Suppressor macrophage treated with lipopolysaccharide for 1 hour (primary cell): ENCODE results near the gene NAIF1.
"Not testable (repeated sequence)": the region's sequence is repeated elsewhere in the genome, so short reads cannot be mapped to it uniquely, and the experiment has no call there.

ENCODE experiments used
- DNase-seq, 3 donors: peaks; one replicate each; pipeline ENCODE4 v3.0.0-alpha.2; 2020 to 2022

Gene NAIF1

DNA sequence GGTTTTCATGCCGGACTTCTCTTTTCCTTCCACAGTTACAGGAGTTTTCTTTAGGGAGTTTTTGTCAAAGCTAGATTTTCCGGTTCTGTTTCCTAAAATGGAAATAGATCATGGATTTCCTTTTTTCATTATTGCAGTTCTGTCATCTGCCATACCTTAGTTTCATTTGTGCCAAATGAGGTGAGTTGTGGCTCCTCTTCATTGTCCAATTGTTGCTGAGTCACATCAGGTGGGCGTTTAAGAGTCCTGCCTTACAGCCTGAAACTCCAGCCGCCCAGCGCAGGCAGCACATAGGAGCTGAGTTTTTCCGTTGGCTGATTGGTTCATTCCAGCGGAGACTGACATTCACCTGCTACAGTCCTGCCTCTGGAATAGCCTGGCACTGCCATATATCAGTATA is 15.0 kb upstream of the NAIF1 start:
- peak; percentile 52 to 56 (median 55) for DNase-seq

DNA sequence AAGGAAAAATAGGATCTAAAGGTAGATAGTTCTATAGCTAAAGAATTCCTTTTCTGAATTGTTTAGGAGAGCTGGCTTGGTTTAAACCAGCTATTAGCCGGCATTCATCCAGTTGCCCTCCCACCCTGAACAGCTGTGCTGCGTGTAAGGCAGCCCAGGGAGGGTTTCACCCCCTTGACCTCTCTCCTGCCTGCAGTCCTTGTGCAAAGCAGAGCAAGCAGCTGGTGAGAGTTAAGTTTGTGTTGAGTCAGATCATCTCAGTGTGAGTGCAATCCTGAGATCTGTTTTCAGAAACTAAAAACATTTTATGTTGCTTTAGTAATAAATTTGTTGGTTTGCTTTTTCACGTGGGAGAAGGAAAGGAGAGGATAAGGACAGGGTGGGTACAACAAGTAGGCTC is 13.9 kb upstream of the NAIF1 start:
- no peak for DNase-seq

DNA sequence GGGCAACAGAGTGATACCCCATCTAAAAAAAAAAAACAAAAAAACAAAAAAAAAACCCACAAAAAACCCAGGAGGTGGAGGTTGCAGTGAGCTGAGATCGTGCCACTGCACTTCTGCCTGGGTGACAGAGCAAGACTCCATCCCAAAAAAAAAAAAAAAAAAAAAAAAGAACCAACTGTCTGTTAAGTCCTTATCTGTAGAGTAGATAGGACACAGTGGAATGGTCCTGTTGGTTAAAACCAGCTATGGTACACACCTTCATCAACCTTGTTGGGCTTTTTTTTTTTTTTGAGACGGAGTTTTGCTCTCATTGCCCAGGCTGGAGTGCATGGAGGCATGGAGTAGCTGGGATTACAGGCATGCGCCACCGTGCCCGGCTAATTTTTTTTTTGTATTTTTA is 13.1 kb upstream of the NAIF1 start:
- DNase-seq = no peak

DNA sequence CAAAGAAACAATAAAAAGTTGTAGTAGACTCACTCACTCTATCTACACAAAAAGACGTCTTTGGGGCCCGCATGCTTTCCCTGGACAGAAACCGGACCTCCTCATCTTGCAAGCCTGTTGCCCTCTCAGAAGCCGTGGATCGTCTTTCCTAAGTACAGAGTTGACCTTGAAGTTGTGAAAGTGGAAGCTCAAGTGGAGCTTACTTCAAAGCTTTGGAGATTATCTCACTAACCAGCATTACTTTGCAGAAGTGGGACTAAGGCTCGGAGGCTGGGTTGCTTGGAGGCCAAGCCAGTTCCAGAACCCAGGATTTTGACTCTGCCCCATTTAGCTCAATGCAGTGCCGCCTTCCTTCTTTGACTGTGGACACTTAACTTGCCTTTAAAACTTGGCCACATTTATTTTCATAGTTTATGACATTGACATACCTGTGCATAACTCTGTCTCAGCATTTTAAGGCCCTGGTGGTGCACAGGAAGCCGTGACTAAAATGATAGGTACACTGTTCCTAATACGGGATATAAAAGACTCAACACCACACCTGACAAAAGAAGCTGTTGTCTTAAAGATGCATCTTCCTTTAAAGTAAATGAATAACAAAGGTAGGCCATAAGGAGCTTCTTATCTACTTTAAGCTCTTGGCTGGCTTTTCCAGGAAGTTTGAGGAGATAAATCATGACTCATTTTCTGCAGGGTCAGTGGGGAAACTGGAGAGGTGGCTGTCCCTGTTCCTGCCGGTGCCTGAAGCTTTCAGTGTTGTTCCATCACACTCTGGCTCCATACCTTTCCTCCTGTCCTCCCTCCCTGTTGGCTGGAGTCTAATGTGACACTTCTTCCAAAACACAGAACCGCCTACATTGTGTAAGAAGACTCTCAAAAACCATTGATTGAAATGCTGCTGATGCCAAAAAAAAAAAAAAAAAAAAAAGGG is 11.6 kb upstream of the NAIF1 start:
- peak; percentile 67 to 77 (median 69) for DNase-seq

DNA sequence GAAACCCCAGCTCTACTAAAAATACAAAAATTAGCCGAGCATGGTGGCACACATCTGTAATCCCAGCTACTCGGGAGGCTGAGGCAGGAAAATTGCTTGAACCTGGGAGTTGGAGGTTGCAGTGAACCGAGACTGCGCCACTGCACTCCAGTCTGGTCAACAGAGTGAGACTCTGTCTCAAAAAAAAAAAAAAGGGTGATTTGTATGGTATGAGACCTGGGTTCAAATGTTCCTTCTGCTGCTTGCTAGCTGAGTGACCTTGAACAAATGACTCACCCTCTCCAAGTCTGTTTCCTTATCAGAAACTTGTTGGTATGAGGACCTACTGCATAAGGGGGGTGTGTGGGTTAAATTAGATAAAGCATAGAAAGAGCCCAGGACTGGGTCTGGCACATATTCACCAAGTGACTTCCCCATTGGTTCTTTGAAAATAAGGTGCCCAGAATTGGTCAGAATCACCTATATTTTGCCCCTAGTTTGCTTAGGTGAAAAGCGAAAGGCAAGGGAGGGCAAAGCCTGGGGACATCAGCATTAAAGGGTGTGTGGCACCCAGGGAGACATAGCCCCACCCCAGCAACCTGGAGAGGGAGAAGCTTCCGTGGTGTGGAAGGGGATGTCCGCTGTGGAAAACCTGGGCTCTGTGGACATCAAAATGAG is 10.9 kb upstream of the NAIF1 start:
- DNase-seq = no peak

DNA sequence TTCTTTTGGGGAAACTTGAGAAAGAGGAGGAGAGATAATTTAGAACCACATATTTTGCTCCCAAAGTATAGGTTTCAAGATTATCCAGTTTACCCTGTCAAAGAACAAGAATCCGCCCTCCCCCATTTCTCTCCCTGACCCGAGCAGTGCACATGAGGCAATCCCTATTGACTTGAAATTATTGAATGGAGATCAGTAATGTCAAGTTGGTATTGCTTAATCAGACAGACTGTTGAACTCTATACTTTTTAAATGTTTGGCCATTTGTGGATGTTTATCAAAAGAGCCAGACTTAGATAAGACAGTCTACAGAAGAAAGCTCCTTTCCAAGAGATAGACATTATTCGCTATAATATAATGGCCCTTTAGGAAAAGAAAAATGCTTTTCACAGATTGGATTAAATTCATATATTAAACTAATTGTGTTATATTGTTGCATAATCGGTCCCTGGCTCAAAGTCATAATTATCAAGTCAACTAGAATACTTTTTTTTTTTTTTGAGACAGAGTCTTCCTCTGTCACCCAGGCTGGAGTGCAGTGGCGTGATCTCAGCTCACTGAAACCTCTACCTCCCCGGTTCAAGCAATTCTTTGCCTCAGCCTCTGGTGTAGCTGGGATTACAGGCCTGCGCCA is 6.2 kb upstream of the NAIF1 start:
- no peak for DNase-seq

DNA sequence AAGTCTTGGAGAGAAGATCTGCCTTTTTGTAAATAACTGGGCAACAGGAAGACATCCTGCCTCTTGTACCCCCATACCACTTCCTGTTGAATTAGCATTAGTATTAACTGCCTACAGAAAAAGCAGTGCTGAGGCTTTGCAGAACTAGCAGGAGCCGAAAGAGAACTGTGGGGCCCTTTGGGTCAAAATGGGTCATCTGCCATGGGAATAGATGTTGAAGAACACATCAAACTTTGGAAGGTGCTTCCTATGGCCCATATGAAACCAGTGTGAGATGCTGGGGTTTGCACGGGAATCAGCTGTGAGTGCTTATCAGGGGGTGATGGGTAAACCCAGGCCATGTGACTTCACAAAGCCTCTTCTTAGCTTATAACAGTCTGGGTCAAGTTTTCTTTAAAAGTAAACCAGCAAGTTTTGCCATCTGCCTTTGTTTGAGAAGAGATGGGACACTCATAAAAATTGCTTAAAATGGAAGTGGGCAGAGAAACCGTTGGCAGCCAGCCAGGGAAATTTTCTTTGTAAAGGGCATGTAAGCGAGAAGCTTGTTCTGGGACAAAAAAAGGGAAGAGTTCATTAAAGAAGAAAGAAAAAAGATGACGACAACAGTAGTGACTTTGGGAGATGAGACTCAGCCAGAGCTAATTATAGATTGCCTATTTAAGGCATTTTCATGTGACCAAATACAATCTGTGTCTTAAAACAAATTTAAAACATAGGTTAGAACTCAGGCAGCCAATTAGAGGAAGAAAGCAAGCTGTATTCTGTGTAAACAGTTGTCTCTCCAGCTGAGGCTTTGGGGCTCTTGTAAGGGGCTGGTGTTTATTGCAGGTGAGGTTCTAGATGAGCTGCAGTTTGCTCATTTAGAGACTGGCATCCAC is 5.3 kb upstream of the NAIF1 start:
- DNase-seq = peak; percentile 97 to 99 (median 99)

DNA sequence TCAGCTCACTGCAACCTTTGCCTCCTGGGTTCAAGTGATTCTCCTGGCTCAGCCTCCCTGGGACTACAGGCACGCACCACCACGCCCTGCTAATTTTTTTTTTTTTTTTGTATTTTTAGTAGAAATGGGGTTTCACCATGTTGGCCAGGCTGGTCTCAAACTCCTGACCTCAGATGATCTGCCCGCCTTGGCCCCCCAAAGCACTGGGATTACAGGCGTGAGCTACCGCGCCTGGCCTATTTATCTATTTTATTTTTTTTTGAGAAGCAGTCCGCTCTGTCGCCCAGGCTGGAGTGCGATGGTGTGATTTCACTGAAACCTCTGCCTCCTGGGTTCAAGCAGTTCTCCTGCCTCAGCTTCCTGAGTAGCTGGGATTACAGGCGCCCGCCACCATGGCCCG is 4.4 kb upstream of the NAIF1 start:
- not testable (repeated sequence) for DNase-seq

DNA sequence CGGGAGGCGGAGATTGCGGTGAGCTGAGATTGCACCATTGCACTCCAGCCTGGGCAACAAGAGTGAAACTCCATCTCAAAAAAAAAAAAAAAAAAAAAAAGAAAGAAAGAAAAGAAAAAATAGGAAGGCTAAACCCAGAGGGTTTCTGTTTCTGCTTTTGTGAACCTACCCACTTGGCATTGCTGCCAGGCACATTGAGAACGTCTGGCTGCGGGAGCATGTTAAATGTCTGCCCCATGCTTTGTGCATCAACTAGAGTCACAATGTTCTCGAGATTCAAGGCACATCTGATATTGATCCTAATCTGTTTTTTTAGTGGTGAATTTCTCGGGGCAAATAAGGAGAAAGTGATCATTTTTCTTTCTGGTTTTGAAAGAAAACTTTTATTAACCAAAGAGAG is 3.8 kb upstream of the NAIF1 start:
- no peak for DNase-seq

DNA sequence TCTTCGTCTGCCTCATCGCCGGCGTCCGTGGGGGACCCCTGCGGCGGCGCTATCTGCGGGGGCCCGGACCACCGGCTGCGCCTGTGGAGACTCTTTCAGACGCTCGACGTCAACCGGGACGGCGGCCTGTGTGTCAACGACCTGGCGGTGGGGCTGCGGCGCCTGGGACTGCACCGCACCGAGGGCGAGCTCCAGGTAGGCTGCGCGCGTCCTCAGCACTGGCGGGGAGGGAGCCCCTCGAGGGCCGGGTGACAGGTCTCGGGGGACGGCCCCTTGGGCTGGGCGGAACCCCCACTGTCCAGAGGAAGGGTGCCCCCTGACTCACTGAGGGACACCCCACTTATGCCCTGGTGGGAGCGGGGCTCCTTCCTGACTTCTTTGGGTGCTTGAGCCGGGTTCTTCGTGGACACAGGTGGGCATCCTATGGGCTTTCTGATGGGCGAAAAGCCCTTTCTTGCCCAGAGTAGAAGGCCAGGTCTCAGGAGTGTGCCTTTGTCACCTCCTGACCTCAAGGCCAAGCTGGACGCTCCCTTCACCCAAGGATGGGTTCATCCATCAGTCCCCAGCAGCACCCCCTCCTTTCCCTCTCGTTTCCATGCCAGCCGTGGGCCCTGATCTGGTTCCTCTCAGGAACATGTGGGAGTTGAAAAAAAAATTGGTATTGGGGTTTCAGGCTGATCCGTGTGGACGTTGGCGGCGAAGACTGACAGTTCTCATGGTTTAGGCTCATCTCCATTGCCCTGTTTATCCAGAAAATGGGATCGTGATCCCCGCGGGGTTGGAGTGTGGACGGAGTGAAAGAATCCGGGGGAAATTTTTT is 1.5 kb upstream of the NAIF1 start:
- DNase-seq = peak; percentile 73 to 81 (median 81)

DNA sequence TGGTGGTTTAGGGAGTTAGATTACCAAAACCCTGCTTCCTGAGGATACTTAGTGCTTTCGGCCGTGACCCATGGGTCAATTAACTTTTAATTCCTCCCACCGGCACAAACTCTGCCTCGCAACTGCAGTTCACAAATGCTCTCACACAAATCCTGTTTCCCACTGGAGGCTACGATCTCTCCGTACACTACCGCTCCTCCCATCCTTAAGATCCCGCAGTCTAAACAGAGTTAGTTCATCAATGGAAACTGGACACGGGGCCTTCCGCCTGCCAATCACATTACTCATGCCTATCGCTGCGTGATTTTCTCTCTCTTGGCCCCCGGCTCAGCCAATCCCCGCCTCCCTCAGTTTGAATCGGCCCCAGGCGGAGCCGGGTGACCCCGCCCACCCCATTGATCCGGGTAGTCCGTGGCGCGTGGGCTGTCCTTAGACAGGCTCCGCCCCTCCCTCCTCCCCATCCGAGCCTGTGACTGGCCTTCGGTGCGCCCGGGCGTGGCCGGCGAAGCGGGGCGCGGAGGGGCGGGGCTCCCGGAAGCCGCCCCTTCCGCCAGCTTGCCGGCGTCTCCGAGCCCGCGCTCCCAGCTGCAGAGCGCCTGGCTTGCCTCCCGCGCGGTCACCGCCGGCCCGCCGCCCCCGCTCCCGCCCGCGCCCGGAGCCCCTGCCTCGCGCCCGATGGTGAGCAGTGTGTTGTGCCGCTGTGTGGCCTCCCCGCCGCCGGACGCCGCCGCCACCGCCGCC is 695 bp upstream of the NAIF1 start, which contains the start of gene SLC25A25:
Gene SLC25A25, plus strand, starts transcription at position 588 of the 741 bp plus-strand sequence. Its CDS starts 88 bp downstream, at position 676.
- DNase-seq = peak; percentile 100

DNA sequence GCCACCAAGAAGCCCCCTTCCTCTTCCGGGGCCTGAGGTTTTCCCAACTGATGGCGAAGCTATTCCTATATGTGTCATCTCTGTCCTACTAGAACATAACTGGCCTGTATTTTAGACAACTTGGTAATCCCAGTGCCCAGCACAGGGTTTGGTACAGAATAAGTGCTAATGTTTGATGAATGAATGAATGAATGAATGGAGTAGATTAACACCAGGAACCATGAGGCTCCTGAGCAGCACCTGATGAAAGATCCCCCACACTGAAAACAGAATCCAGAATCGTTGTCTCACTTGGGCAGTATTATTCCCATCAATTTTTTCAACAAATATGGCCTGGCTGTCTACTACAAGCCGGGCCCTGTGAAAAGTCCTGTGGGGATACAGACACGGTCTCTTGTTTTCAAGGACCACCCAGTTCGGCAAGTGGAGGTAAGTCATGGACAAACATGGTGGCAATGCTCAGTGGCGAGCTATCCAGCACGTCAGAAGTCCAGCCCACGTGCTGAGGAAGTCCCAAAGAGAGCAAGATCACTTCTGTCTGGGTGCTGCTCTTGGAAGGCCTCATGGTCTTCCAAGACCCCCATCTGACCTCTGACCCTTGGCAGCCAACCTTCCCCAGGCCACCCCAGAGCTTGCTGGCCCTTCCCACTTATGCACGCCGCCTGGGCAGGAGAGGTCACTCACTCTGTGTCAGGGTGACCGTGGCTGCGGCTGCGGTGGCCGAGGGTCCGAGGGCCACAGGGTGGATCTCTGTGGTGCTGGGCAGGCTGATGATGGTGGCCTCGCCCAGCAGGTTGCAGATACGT is 1.0 kb downstream of the NAIF1 start:
- no peak for DNase-seq

DNA sequence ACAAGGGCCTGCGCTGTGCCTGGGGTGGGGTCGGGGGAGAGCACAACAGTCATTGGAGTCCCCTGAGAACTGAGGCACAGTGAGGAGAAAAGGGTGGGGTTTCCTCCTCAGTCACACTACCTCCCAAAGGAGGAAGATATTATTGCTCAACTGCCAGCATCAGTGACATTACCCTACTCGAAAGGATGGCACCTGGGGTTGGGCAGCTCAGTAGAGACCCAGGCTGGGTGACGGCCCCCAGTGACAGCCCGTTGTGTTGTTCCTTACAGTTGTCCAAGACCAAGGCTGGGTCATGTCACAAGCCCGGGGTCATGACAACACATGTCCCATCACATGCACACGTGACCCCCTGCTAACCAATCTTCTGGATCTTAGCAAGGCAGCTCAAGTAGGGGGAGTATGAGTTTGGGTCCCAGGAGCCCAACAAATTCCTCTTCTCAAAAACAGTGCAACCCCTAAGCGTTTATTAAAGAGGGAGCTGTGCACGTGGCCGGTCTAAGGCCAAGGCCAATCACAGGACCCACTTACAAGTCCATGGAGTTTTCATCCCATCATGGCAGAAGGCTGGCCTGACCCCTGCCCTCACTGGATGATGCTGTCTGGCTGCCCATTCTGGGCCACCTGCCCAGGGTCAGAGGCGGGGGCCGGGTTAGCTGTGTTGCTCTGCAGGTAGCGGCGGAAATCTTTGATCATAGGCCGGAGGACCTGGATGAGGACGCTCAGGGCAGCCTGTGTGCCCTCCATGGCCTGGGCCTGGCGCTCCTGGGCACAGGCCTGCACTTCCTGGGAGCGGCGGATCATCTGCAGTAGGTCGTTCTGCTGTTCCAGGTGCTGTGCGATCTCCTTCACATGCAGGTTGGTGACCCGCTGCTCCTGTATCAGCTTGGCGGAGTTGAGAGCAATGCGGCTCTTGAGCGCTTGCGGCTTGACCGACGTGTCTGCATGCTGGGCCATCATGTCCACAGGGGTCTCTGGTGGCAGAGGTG is 4.0 kb downstream of the NAIF1 start:
- no peak for DNase-seq

DNA sequence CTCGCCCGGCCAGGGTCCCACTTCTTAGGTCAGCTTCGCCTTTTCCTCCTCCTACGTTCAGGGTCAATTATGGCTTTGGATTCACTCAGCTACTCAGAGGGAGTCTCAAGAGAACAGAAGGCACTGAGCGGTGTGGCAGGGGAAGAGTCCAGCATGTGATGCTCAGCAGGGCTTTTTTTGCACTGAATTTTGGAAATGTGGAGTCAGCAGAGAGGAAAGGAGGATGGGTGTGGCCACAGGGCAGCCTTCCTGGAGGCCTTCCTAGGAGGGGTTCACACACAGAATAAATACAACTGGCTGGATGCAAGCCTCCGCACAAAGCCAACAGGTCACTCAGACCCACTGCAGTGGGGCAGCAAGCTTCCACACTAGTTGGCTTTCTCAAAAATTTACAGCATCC is 4.8 kb downstream of the NAIF1 start:
- no peak for DNase-seq

DNA sequence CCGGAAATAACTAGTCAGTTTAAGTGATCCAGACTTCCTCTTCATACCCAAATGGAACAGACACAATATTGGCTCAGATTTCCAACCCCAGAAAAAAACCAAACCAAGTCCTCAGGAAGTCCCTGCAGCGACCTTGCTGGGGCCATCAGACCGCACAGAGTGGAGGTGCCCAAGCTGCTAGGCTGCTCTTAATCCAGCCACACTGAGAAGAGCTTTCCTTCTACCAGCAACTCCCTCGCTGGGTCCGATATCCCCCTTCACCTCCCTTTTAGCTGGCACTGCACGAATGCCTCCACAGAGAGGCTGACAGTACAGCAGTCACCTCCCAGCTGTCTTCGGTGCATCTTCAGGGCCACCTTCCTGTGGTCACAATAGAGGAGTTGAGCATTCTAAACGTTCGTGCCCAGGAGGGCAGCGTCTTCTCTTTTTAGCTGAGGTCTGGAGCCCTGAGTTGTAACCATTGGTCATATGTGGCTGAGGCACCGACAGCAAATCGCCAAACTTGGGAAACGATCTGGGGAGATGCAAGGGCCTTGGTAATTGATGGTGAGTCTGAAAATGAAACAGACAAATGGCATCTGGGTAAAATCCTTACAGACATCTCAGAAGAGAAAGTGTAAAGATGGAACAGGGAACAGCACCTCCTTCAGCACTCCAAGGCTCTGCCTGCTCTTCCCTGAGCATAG is 5.7 kb downstream of the NAIF1 start:
- peak; percentile 41 to 47 (median 43) for DNase-seq

DNA sequence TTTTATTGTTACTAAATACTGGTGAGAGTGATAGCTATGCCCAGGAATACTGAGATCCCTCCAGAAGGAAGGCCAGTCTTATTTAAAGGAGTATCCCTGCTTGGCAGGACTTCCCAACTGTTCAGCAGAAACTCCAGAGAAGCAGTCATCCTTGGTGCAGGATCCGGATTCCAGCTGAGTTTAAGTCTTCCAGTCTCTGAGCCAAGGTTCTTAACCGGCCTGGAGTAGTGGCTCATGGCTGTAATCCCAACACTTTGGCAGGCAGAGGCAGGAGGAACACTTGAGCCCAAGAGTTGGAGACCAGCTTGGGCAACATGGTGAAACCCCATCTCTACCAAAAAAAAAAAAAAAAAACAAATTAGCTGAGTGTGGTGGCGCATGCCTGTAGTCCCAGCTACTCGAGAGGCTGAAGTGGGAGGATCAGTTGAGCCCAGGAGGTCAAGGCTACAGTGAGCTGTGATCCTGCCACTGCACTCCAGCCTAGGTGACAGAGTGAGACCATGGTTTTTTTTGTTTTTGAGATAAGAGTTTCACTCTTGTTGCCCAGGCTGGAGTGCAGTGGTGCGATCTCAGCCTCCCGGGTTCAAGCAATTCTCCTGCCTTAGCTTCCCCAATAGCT is 7.6 kb downstream of the NAIF1 start:
- no peak for DNase-seq

DNA sequence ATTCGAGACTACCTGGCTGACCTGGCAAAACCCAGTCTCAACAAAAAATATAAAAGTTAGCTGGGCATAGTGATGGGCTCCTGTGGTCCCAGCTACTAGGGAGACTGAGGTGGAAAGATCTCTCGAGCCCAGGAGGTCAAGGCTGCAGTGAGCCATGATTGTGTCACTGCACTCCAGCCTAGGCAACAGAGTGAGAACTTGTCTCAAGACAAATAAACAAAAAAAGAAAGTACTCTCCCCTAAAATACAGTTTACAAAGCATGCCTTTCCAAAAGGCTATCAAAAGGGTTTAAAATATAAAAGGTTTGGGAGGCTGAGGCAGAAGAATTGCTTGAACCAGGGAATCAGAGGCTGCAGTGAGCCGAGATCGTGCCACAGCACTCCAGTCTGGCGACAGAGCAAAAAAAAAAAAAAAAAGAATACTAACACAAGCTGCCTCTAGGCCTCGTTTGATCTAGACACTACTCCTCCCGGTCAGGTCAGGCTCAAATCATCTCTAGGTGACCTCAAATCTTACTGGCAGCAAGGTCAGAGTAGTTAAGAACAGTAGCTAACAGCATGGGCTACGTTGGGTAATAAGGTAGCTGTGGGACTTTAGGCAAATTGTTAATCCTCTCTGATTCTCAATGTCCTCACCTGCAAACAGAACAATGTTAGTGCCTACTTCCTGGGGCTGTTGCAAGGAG is 9.3 kb downstream of the NAIF1 start:
- DNase-seq = no peak
